Natural killer cell (primary cell): ENCODE results near the gene ALDOB. TPM values are rescaled to one million over a fixed set of nuclear protein-coding genes. Genes with fewer than 3 reads are reported as not detected.

ENCODE experiments used
- ATAC-seq, 3 donors: fragments of 150-1000 bp in 2 of 3; fragments of 200-7000 bp in 1 of 3; cut with Tn5 transposase; 1 replicate in 1 of 3; 2 replicates in 2 of 3; pipeline ENCODE4 v1.10.0; 2021; ENCODE audit warnings: mild to moderate bottlenecking in 2 of 3, moderate library complexity in 2 of 3
- DNase-seq, 2 donors: peaks; one replicate each; pipeline versions ENCODE4 v3.0.0 to v3.0.0-alpha.2; 2013 to 2021; ENCODE audit warnings: mixed read lengths in 1 of 2
- H3K27ac ChIP-seq: one replicate; pipeline ENCODE4 v1.5.1; 2013; ENCODE audit warnings: mild to moderate bottlenecking, low read length
- H3K27me3 ChIP-seq: one replicate; pipeline ENCODE4 v1.6.1; 2013; ENCODE audit warnings: low read length; ENCODE audit not compliant: control insufficient read depth, insufficient read depth
- H3K36me3 ChIP-seq: one replicate; pipeline ENCODE4 v1.6.1; 2013; ENCODE audit warnings: low read length; ENCODE audit not compliant: control insufficient read depth, insufficient read depth
- H3K4me1 ChIP-seq: one replicate; pipeline ENCODE4 v1.6.1; 2013; ENCODE audit warnings: low read length; ENCODE audit not compliant: control insufficient read depth, insufficient read depth
- H3K4me3 ChIP-seq: one replicate; pipeline ENCODE4 v1.5.1; 2013; ENCODE audit warnings: low read length
- H3K9me3 ChIP-seq: one replicate; pipeline ENCODE4 v1.6.1; 2013; ENCODE audit warnings: low read length; ENCODE audit not compliant: control insufficient read depth, insufficient read depth
- H3K27ac Mint-ChIP-seq, 2 donors: one replicate each; pipeline ENCODE4 v1.8.0; 2022; ENCODE audit warnings: mild to moderate bottlenecking in 2 of 2, mixed read lengths in 2 of 2, moderate library complexity in 1 of 2
- H3K27me3 Mint-ChIP-seq, 2 donors: one replicate each; pipeline ENCODE4 v1.8.0; 2022; ENCODE audit warnings: low read depth in 2 of 2, mixed read lengths in 2 of 2
- H3K36me3 Mint-ChIP-seq: one replicate; pipeline ENCODE4 v1.8.0; 2022; ENCODE audit warnings: mixed read lengths
- H3K4me1 Mint-ChIP-seq, 2 donors: one replicate each; pipeline ENCODE4 v1.8.0; 2022; ENCODE audit warnings: mixed read lengths in 2 of 2
- H3K4me3 Mint-ChIP-seq: one replicate; pipeline ENCODE4 v1.8.0; 2022; ENCODE audit warnings: mild to moderate bottlenecking, moderate library complexity, mixed read lengths
- H3K9me3 Mint-ChIP-seq, 2 donors: one replicate each; pipeline ENCODE4 v1.8.0; 2022; ENCODE audit warnings: mixed read lengths in 2 of 2
- WGBS: methylation state at CpG from one replicate; pipeline ENCODE4 v1.1.7; 2013; ENCODE audit warnings: missing lambda C conversion rate; ENCODE audit not compliant: insufficient coverage; 5-methylcytosine and 5-hydroxymethylcytosine counted together
- intact Hi-C: fragments of 100-400 bp; cut with micrococcal nuclease; formaldehyde crosslinking; loops from one replicate; pipeline ENCODE4 v1.14.2; 2022
- total RNA-seq, 4 donors: library from RNA; stranded (reverse); fragments of 120-200 nt in 1 of 4; gene quantifications; one replicate each; pipeline versions ENCODE4 v1.2.3 to v1.2.4, GENCODE V29; 2013 to 2022
- TF ChIP-seq, protein P1 (sequence below): fragments of 200-600 bp; IDR thresholded peaks from one replicate; pipeline ENCODE4 v1.8.0; 2022; ENCODE audit warnings: antibody characterized with exemption

ALDOB gene
- total RNA-seq, 3 donors from 2014 or later (not counting 1 experiment from before 2014, with no cell fraction given), result not detected

DNA sequence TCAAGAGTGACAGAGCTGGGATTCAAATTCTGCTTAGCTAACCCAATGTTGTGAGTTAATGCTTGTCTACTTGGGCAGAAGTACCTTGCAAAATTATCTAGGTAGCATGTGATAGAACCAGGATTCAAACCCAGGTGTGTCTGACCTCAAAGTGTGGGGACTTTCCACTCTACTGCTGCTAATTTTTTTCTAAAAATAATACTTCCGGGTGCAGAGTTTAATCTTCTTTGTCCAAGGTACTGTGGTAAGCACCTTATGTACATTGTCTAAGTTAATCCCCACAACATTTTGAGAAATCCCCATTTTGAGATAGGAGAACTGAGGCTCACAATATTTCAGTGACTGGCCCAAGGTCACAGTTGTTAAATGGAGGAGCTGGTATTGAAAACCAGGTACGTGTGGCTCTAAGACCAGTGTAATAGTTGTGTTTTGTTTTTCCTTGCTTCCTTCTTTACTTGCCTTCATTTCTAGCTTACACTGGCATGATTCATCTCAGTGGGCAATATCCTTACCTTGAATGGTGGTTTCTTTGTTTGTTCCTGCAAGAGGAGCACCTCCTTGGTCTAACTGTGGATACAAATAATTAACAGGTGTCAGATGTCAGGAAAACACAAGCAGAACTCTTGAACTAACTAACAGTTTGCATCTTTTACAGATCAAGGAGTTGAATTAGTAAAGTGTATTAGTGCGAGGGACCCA is 7.5 kb downstream of the ALDOB start:
- no peaks in the 10 kb centered on the region for H3K4me1 Mint-ChIP-seq
- Histone ChIP-seq H3K4me3 (no peak overlapping the region), H3K36me3 (no peaks in the 10 kb centered on the region), H3K4me1 (no peaks in the 10 kb centered on the region), H3K9me3 (no peaks in the 10 kb centered on the region), H3K27ac (no peak overlapping the region), H3K27me3 (no peaks in the 10 kb centered on the region)
- H3K27me3 Mint-ChIP-seq, result peaks cover 0 to 6% of the 10 kb centered on the region in 2 donors
- WGBS, result 100% methylated on average over 1 of the region's 3 CpGs
- ATAC-seq (no peak), DNase-seq (no peak)
- peaks cover 11% of the 10 kb centered on the region in 2 donors for H3K9me3 Mint-ChIP-seq
- no peak overlapping the region for H3K4me3 Mint-ChIP-seq
- no peaks in the 10 kb centered on the region for H3K36me3 Mint-ChIP-seq
- intact Hi-C loops, result loop anchor here (5.0 kb wide), 1 partner anchor 51 kb away; no protein-coding TSS in a partner anchor
- H3K27ac Mint-ChIP-seq, result no peak overlapping the region
- TF ChIP-seq, protein P1, sequence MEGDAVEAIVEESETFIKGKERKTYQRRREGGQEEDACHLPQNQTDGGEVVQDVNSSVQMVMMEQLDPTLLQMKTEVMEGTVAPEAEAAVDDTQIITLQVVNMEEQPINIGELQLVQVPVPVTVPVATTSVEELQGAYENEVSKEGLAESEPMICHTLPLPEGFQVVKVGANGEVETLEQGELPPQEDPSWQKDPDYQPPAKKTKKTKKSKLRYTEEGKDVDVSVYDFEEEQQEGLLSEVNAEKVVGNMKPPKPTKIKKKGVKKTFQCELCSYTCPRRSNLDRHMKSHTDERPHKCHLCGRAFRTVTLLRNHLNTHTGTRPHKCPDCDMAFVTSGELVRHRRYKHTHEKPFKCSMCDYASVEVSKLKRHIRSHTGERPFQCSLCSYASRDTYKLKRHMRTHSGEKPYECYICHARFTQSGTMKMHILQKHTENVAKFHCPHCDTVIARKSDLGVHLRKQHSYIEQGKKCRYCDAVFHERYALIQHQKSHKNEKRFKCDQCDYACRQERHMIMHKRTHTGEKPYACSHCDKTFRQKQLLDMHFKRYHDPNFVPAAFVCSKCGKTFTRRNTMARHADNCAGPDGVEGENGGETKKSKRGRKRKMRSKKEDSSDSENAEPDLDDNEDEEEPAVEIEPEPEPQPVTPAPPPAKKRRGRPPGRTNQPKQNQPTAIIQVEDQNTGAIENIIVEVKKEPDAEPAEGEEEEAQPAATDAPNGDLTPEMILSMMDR, result no peak

DNA sequence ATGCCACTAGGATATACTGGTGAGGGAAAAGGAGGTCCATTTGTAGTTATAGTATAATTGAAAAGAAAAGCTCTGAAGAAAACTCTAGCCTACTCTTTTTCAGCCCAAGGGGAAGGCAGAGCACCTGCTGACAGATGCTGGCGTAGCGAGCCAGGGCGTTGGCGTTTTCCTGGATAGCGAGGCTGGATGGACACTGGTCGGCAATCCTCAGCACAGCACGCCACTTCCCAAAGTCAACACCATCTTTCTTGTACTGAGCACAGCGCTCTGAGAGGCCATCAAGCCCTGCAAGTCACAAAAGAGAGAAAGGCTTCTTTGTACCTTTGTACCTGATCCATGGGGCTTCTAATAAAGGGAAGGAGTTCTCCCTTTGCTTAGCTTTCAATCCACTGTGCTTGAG is 8.2 kb downstream of the ALDOB start:
- Mint-ChIP-seq H3K4me3 (no peak overlapping the region), H3K27ac (no peak overlapping the region), H3K27me3 (peaks cover 0 to 6% of the 10 kb centered on the region in 2 donors), H3K4me1 (no peaks in the 10 kb centered on the region), H3K36me3 (no peaks in the 10 kb centered on the region), H3K9me3 (peaks cover 11 to 12% of the 10 kb centered on the region in 2 donors)
- Histone ChIP-seq H3K9me3 (no peaks in the 10 kb centered on the region), H3K4me1 (no peaks in the 10 kb centered on the region), H3K27me3 (no peaks in the 10 kb centered on the region), H3K27ac (no peak overlapping the region), H3K4me3 (no peak overlapping the region), H3K36me3 (no peaks in the 10 kb centered on the region)
- no peak for DNase-seq
- TF ChIP-seq, protein P1, result no peak
- intact Hi-C loops, result loop anchor here (5.0 kb wide), 1 partner anchor 50 kb away; no protein-coding TSS in a partner anchor
- WGBS, result 90% methylated on average over 8 of the region's 8 CpGs
- ATAC-seq, result no peak

DNA sequence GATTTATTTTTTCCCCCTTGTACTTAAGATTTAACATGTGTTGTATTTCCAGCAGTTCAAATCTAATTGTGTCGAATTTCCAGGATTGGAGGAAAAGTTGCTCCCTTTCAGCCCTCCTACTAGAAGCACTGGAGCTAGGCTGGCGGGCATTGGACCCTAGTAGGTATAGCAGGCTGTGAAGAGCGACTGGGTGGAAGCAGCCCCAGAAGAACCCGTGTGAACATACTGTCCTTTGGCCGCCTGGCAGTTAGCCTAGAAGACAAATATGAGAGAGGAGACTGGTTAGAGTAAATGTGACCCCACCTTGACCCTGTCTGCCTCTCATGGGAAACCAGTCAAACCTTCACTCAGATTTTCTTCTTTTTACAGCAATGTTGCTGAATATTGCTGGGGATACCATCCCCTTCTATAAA is 13.9 kb downstream of the ALDOB start:
- H3K36me3 ChIP-seq, result no peaks in the 10 kb centered on the region
- peaks cover 0 to 6% of the 10 kb centered on the region in 2 donors for H3K27me3 Mint-ChIP-seq
- TF ChIP-seq, protein P1, result no peak
- no peak for ATAC-seq
- H3K27ac ChIP-seq, result no peak overlapping the region
- H3K27me3 ChIP-seq, result no peaks in the 10 kb centered on the region
- H3K4me3 ChIP-seq, result no peak overlapping the region
- H3K27ac Mint-ChIP-seq, result no peak overlapping the region
- no peaks in the 10 kb centered on the region for H3K4me1 ChIP-seq
- peaks cover 12% of the 10 kb centered on the region for H3K36me3 Mint-ChIP-seq
- DNase-seq, result no peak
- peaks cover 4% of the 10 kb centered on the region for H3K9me3 ChIP-seq
- intact Hi-C loops, result no loop called here
- no peaks in the 10 kb centered on the region for H3K4me1 Mint-ChIP-seq
- H3K9me3 Mint-ChIP-seq, result peaks cover 18 to 27% of the 10 kb centered on the region in 2 donors
- 87% methylated on average over 5 of the region's 5 CpGs for WGBS
- H3K4me3 Mint-ChIP-seq, result no peak overlapping the region
